ENCODE measurements around the gene EID1.
"Not testable (repeated sequence)": the region's sequence is repeated elsewhere in the genome, so short reads cannot be mapped to it uniquely, and the experiment has no call there.

DNA sequence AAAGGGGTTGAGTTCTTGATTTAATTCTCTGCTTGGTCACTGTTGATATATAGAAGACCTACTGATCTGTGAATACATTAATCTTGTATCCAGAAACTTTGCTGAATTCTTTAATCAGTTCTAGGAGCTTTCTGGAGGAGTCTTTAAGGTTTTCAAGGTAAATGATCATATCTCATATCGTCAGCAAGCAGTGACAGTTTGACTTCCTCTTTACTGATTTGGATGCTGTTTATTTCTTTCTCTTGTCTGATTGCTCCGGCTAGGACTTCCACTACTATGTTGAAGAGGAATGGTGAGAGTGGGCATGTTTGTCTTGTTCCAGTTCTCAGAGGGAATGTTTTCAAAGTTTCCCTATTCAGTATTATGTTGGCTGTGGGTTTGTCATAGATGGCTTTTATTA lies 31.4 kb downstream of the EID1 start:
- TF ChIP-seq, protein P1, sequence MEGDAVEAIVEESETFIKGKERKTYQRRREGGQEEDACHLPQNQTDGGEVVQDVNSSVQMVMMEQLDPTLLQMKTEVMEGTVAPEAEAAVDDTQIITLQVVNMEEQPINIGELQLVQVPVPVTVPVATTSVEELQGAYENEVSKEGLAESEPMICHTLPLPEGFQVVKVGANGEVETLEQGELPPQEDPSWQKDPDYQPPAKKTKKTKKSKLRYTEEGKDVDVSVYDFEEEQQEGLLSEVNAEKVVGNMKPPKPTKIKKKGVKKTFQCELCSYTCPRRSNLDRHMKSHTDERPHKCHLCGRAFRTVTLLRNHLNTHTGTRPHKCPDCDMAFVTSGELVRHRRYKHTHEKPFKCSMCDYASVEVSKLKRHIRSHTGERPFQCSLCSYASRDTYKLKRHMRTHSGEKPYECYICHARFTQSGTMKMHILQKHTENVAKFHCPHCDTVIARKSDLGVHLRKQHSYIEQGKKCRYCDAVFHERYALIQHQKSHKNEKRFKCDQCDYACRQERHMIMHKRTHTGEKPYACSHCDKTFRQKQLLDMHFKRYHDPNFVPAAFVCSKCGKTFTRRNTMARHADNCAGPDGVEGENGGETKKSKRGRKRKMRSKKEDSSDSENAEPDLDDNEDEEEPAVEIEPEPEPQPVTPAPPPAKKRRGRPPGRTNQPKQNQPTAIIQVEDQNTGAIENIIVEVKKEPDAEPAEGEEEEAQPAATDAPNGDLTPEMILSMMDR (IDR thresholded peaks at IDR 0.05): not testable (repeated sequence)
- TF ChIP-seq EP300 (IDR thresholded peaks at IDR 0.05): not testable (repeated sequence)

All from sigmoid colon (tissue), 4 donors.